Muscle of leg (tissue), 11 donors: Measurements from ENCODE around the gene DENND4C. TPM values are rescaled to one million over a fixed set of nuclear protein-coding genes. Genes with fewer than 3 reads are reported as not detected.

Source experiments
- DNase-seq: peaks from one replicate; pipeline ENCODE4 v3.0.0; 2013
- H3K27ac ChIP-seq: one replicate; pipeline ENCODE4 v1.5.1; 2013; ENCODE audit warnings: mild to moderate bottlenecking, low read length, control low read depth
- H3K27me3 ChIP-seq: one replicate; pipeline ENCODE4 v1.6.1; 2013; ENCODE audit warnings: low read length; ENCODE audit not compliant: control insufficient read depth, insufficient read depth
- H3K36me3 ChIP-seq: one replicate; pipeline ENCODE4 v1.6.1; 2013; ENCODE audit warnings: low read length; ENCODE audit not compliant: control insufficient read depth, insufficient read depth
- H3K4me1 ChIP-seq: one replicate; pipeline ENCODE4 v1.6.1; 2013; ENCODE audit warnings: low read length; ENCODE audit not compliant: control insufficient read depth, insufficient read depth
- H3K4me3 ChIP-seq: one replicate; pipeline ENCODE4 v1.5.1; 2013; ENCODE audit warnings: low read length, control low read depth
- H3K9me3 ChIP-seq: replicated peaks from 2 replicates; pipeline ENCODE4 v1.6.1; 2013; ENCODE audit warnings: low read depth, low read length; ENCODE audit not compliant: control insufficient read depth
- WGBS: methylation state at CpG from one replicate; pipeline ENCODE4 v1.1.5; 2013; ENCODE audit warnings: missing lambda C conversion rate; ENCODE audit not compliant: insufficient coverage; 5-methylcytosine and 5-hydroxymethylcytosine counted together
- polyA plus RNA-seq, 8 donors: library from polyadenylated mRNA; unstranded; fragments of 120-200 nt; gene quantifications; one replicate each; pipeline versions ENCODE4 v1.2.1 to v1.2.3, GENCODE V29; 2013; ENCODE audit warnings: inconsistent platforms in 1 of 8, low replicate concordance in 1 of 8; ENCODE audit not compliant: insufficient read length in 8 of 8, insufficient read depth in 1 of 8
- total RNA-seq: library from RNA; stranded (reverse); fragments of 120-200 nt; gene quantifications from one replicate; pipeline ENCODE4 v1.2.4, GENCODE V29; 2013

The DENND4C gene
- total and polyA plus RNA-seq, 9 donors = 19.0 to 38.4 (median 21.1) TPM

DNA sequence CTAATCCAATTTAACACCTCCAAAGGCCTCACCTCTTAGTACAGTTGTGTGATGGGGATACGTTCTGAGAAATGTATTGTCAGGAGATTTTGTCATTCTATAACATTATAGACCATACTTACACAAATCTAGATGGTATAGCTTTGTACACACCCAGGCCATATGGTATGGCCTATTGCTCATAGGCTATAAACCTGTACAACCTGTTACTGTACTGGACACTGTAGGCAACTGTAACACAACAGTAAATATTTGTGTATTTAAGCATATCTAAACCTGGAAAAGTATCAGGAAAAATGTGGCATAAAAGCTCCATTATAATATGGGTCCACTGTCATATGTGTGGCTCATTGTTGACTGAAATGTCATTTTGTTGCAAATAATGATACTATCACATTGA, 190.4 kb downstream of the DENND4C start:
- WGBS = no CpG with 5 or more reads among the region's 1 CpG

More for the DNA sequence above, 190.4 kb downstream of the DENND4C start:
- no peak overlapping the region for H3K27ac ChIP-seq
- no peaks in the 10 kb centered on the region for H3K36me3 ChIP-seq
- H3K4me3 ChIP-seq = no peak overlapping the region
- no peaks in the 10 kb centered on the region for H3K27me3 ChIP-seq
- H3K4me1 ChIP-seq = no peaks in the 10 kb centered on the region
- no peaks in the 10 kb centered on the region for H3K9me3 ChIP-seq
- DNase-seq = no peak

Other genes with a start within 250 kb of the DENND4C start
- 0.04 TPM for gene SAXO1, start 197.5 kb upstream of the DENND4C start, total RNA-seq
- under 1 TPM; 0.07 to 0.22 (median 0.11) TPM for gene SAXO1, start 197.5 kb upstream of the DENND4C start, polyA plus RNA-seq
- gene RRAGA, start 181.3 kb upstream of the DENND4C start, total RNA-seq = 26.6 TPM
- 10 to 100 TPM; 77.9 to 90.2 (median 84.3) TPM for gene RRAGA, start 181.3 kb upstream of the DENND4C start, polyA plus RNA-seq
- gene HAUS6, start 127.8 kb upstream of the DENND4C start, total RNA-seq = 10.9 TPM
- 10 to 100 TPM in 3 of 8 donors, 1 to 10 TPM in 5; 7.6 to 12.7 (median 9.6) TPM for gene HAUS6, start 127.8 kb upstream of the DENND4C start, polyA plus RNA-seq
- gene PLIN2, start 103.2 kb upstream of the DENND4C start, total RNA-seq = 66.9 TPM
- gene PLIN2, start 103.2 kb upstream of the DENND4C start, polyA plus RNA-seq = 10 to 100 TPM; 48.0 to 65.0 (median 52.1) TPM
- 4,279 TPM for gene RPS6, start 149.5 kb downstream of the DENND4C start, total RNA-seq
- gene RPS6, start 149.5 kb downstream of the DENND4C start, polyA plus RNA-seq = 1,000 to 10,000 TPM; 3,302 to 4,100 (median 3,552) TPM
- 1.2 TPM for gene ACER2, start 178.3 kb downstream of the DENND4C start, total RNA-seq
- gene ACER2, start 178.3 kb downstream of the DENND4C start, polyA plus RNA-seq = 1 to 10 TPM in 6 of 8 donors, under 1 TPM in 2; 0.83 to 1.4 (median 1.1) TPM